Pancreas (tissue), 10 donors: ENCODE results near the gene LINC00305. TPM values are rescaled to one million over a fixed set of nuclear protein-coding genes. Genes with fewer than 3 reads are reported as not detected.

Source experiments
- ATAC-seq, 4 donors: fragments of 200-7000 bp; cut with Tn5 transposase; one replicate each; pipeline versions ENCODE4 v1.8.0 to v1.9.1; 2020; ENCODE audit warnings: mild to moderate bottlenecking in 4 of 4, moderate library complexity in 4 of 4
- DNase-seq, 6 donors: peaks; one replicate each; pipeline ENCODE4 v3.0.0-alpha.2; 2020
- FAIRE-seq: peaks from 2 replicates; lab custom pipeline; 2012; peaks lifted over from hg19 to GRCh38; lab: Jason Lieb, UNC
- H3K27ac ChIP-seq, 4 donors: fragments of 200-600 bp; sonication (generic); 1 replicate in 3 of 4; 2 replicates in 1 of 4; pipeline versions ENCODE4 v1.5.0 to v1.8.0; 2020
- H3K27me3 ChIP-seq, 4 donors: fragments of 200-600 bp; one replicate each; pipeline ENCODE4 v1.8.0; 2021
- H3K36me3 ChIP-seq, 3 donors: fragments of 200-600 bp; sonication (generic) in 1 of 3; one replicate each; pipeline versions ENCODE4 v1.5.0 to v1.8.0; 2020 to 2021
- H3K4me1 ChIP-seq, 3 donors: fragments of 200-600 bp; one replicate each; pipeline ENCODE4 v1.8.0; 2021
- H3K4me3 ChIP-seq, 4 donors: fragments of 200-600 bp; sonication (generic) in 2 of 4; one replicate each; pipeline versions ENCODE4 v1.5.0 to v1.8.0; 2020 to 2021
- H3K9me3 ChIP-seq, 4 donors: fragments of 200-600 bp; one replicate each; pipeline ENCODE4 v1.8.0; 2021
- WGBS, 2 donors: extraction: QIAGEN DNeasy Blood & Tissue Kit; methylation state at CpG; one replicate each; pipeline ENCODE4 v1.1.7; 2013; 5-methylcytosine and 5-hydroxymethylcytosine counted together
- intact Hi-C, 3 donors: fragments of 100-400 bp; cut with DNase I; formaldehyde crosslinking; loops; one replicate each; pipeline versions ENCODE4 v1.11.1 to v1.14.2; 2022
- polyA plus RNA-seq, 2 donors: library from polyadenylated mRNA; stranded (reverse); fragments of 200-250 nt; gene quantifications; one replicate each; pipeline ENCODE4 v1.2.3, GENCODE V29; 2013
- total RNA-seq, 6 donors: library from RNA; stranded (reverse); fragmentation: NEBNext Ultra II Directional in 4 of 6; extraction: Animal tissue kit (Norgen Biotek cat#: 25700) in 4 of 6; gene quantifications; one replicate each; pipeline versions ENCODE4 v1.2.1 to v1.2.4, GENCODE V29; 2021 to 2023
- TF ChIP-seq, protein P1 (sequence below), 4 donors: fragments of 200-600 bp; sonication (generic) in 3 of 4; IDR thresholded peaks; one replicate each; pipeline versions ENCODE4 v1.5.0 to v1.8.0; 2021; ENCODE audit warnings: antibody characterized with exemption in 4 of 4
- donor health status: healthy with polysubstance abuse.
- donor health status: DM: no; HTN: no; CAD: no; lungs with moderate emphysema.
- donor health status: DM: no; HTN: no; CAD: no.
- donor health status: control.
- donor health status: control.
- donor health status: Bipolar disorder and iron deficiency.
- donor health status: DM: yes; HTN: yes; CAD: no.
- donor health status: DM: no; HTN: no; CAD: no.
- donor health status: DM: no; HTN: no; CAD: no.
- donor health status: DM: yes; HTN: yes; CAD: no.

The LINC00305 gene
- total and polyA plus RNA-seq, 8 donors = 0.09 to 0.23 TPM; not detected in 6

DNA sequence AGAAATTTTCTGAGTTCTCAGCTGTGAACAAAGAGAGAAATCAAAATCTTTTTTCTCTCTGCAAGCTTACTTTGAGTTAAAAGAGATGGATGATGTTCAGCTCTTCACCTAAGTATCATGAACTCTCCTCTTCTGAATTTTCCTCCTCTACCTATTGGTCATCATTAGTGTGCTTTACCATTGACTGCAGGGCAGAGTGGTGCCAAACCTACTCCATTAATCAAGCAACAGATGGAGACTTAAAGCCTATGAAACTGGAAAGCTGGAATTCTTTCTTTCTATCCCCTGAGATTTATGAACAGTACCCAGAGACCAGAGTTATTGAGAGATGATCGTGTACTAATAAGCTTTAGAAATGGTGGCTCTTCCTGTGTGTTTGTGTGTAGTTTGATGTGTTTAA is 31.3 kb upstream of the LINC00305 start:
- Histone ChIP-seq H3K27ac (no peak overlapping the region), H3K9me3 (no peaks in the 10 kb centered on the region), H3K4me3 (no peak overlapping the region), H3K27me3 (no peaks in the 10 kb centered on the region), H3K4me1 (no peaks in the 10 kb centered on the region), H3K36me3 (no peaks in the 10 kb centered on the region)
- ATAC-seq (no peak), DNase-seq (no peak), FAIRE-seq (no peak)
- intact Hi-C loops = no loop called here
- 41% methylated on average over 1 of the region's 1 CpG for WGBS, 2 donors
- TF ChIP-seq, protein P1, sequence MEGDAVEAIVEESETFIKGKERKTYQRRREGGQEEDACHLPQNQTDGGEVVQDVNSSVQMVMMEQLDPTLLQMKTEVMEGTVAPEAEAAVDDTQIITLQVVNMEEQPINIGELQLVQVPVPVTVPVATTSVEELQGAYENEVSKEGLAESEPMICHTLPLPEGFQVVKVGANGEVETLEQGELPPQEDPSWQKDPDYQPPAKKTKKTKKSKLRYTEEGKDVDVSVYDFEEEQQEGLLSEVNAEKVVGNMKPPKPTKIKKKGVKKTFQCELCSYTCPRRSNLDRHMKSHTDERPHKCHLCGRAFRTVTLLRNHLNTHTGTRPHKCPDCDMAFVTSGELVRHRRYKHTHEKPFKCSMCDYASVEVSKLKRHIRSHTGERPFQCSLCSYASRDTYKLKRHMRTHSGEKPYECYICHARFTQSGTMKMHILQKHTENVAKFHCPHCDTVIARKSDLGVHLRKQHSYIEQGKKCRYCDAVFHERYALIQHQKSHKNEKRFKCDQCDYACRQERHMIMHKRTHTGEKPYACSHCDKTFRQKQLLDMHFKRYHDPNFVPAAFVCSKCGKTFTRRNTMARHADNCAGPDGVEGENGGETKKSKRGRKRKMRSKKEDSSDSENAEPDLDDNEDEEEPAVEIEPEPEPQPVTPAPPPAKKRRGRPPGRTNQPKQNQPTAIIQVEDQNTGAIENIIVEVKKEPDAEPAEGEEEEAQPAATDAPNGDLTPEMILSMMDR (IDR thresholded peaks at IDR 0.05) = no peak

DNA sequence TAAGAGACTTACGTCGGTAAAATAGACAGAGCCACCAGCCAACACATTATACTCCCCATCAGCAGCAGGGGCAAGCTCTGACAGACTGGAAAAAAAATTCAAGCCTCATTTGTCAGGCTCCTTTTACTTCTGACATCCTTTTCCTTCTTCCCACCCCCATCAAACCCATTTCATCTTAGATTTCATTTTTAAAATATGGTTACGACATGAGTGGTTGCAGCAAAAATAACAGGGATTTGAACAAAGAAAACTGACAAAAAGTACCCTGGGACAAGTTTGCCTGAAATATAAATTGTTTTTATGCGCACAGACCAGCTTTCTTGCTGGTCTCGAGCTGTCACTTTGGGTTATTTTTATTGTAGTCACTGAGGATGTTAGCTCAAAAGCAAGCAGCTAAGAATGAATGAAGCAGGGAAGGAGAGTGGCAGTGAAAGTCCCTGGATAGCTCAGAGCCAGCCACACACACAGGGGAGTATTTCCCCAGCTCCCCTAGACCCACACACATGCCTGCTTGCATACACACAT is 30.7 kb upstream of the LINC00305 start:
- WGBS, 2 donors = 86 to 90% methylated on average over 5 of the region's 5 CpGs
- DNase-seq = no peak
- FAIRE-seq = no peak

DNA sequence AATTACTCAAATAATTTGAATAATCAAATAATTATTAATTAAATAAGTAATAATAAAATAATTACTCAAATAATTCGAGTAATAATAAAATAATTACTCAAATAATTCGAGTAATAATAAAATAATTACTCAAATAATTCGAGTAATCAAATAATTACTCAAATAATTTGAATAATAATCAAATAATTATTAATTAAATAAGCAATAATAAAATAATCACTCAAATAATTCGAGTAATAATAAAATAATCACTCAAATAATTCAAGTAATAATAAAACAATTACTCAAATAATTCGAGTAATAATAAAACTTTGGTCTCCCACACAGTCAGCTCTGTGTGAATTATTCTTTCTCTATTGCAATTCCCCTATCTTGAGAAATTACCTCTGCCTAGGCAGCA is 30.0 kb upstream of the LINC00305 start:
- Histone ChIP-seq H3K4me3 (no peak overlapping the region), H3K36me3 (no peaks in the 10 kb centered on the region), H3K4me1 (no peaks in the 10 kb centered on the region), H3K27me3 (no peaks in the 10 kb centered on the region), H3K9me3 (no peaks in the 10 kb centered on the region), H3K27ac (no peak overlapping the region)
- DNase-seq (no peak), ATAC-seq (no peak), FAIRE-seq (peak; percentile 99)
- TF ChIP-seq, protein P1 (IDR thresholded peaks at IDR 0.05) = no peak
- intact Hi-C loops = no loop called here
- 56 to 73% methylated on average over 5 of the region's 5 CpGs for WGBS, 2 donors

More for the DNA sequence above, 30.7 kb upstream of the LINC00305 start:
- Histone ChIP-seq H3K9me3 (no peaks in the 10 kb centered on the region), H3K36me3 (no peaks in the 10 kb centered on the region), H3K27me3 (no peaks in the 10 kb centered on the region), H3K4me3 (no peak overlapping the region), H3K27ac (no peak overlapping the region), H3K4me1 (no peaks in the 10 kb centered on the region)
- intact Hi-C loops = no loop called here
- TF ChIP-seq, protein P1 (IDR thresholded peaks at IDR 0.05) = no peak
- no peak for ATAC-seq

DNA sequence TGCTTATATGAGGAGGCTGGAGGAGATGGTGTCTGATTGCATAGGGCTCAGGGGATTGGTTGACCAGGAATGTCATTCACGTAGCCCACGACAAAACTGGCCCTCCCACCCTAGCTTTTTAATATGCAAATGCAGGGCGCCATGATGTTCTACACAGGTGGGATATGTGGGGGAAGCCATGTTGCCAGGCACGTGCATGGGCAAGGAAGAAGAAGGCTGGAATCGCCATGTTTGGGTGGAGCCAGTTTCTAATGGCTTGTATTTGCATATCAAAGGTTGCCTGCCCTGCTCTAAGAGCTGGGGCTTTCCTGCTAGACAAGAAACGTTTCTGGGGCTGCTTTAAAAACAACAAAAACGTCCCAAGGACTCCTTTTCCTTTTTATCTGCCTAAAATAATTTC is 26.5 kb upstream of the LINC00305 start:
- WGBS, 2 donors = 66 to 70% methylated on average over 7 of the region's 7 CpGs

DNA sequence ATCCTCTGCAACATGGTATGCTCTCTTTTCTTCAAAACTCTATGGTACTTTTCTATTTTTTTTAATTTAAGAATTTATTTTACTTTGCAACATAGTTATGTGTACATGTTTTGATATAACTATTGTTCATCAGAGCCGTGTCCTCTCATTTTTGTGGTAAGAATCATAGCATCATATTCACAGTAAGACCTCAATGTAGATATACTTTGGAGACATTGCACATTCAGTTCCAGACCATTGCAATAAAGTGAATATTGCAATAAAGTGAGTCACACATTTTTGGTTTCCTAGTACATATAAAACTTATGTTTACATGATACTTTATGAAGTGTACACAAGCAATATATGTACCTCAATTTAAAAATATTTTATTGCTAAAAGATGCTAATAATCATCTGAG is 22.7 kb upstream of the LINC00305 start:
- intact Hi-C loops = no loop called here
- FAIRE-seq = no peak
- Histone ChIP-seq H3K4me3 (no peak overlapping the region), H3K9me3 (no peaks in the 10 kb centered on the region), H3K27ac (no peak overlapping the region), H3K4me1 (no peaks in the 10 kb centered on the region), H3K36me3 (no peaks in the 10 kb centered on the region), H3K27me3 (no peaks in the 10 kb centered on the region)
- TF ChIP-seq, protein P1 (IDR thresholded peaks at IDR 0.05) = no peak
- DNase-seq = no peak
- WGBS, 2 donors = 80 to 87% methylated on average over 1 of the region's 1 CpG
- no peak for ATAC-seq

More for the DNA sequence above, 26.5 kb upstream of the LINC00305 start:
- Histone ChIP-seq H3K36me3 (no peaks in the 10 kb centered on the region), H3K27ac (no peak overlapping the region), H3K27me3 (no peaks in the 10 kb centered on the region), H3K4me3 (no peak overlapping the region), H3K9me3 (no peaks in the 10 kb centered on the region), H3K4me1 (no peaks in the 10 kb centered on the region)
- no peak for DNase-seq
- TF ChIP-seq, protein P1 (IDR thresholded peaks at IDR 0.05) = no peak
- ATAC-seq = no peak
- no peak for FAIRE-seq
- intact Hi-C loops = no loop called here
